ENCODE results near the gene TRPM5. TPM values are rescaled to one million over a fixed set of nuclear protein-coding genes. Genes with fewer than 3 reads are reported as not detected.

TRPM5 gene
- total RNA-seq, 2 experiments from 2014 or later = not detected

DNA sequence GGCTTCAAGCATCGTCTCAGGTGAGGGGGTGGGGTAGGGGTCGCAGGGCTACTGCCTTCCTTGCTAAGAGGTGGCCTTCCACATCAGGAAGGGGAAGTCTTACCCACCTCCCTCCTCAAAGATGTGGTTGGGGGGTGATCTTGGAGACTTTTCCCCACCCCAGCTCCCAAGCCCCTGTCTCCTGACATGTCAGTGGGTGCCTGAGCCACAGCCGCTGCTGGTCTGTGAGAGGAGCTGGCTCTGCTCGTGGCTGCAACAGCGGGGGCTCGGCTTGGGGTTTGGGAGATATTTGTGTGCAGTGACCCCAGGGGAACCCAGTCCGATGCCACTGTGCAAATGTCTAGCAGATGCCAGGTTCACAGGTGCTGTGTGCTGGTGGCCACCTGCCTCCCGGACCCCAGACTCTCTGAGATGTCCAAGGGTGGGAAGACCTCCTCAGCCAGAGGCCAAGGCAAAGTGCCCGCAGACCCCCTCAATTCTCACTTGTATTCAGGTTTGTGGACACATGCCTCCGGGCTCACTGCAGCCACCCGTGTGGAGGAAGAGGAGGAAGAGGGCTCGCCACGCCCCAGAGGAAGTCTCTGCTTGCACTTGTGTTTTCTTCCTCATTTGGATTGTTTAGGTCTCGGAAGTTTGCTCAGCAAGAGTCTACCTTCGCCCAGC is 2.4 kb upstream of the TRPM5 start:
- ATAC-seq (ENCODE audit: low read depth) (no peak), DNase-seq (peak; percentile 51)
- Mint-ChIP-seq H3K27me3 (peaks cover 12% of the 10 kb centered on the region), H3K36me3 (peaks cover 2% of the 10 kb centered on the region), H3K27ac (peak overlapping the region; percentile 77), H3K9me3 (no peaks in the 10 kb centered on the region), H3K4me3 (peak overlapping the region; percentile 88), H3K4me1 (peaks cover 18% of the 10 kb centered on the region)
- POLR2A ChIA-PET = interaction anchor here (1.4 to 1.5 kb wide), 2 partner anchors 13 to 20 kb away, joined by 4 to 5 read pairs; no protein-coding TSS in a partner anchor

DNA sequence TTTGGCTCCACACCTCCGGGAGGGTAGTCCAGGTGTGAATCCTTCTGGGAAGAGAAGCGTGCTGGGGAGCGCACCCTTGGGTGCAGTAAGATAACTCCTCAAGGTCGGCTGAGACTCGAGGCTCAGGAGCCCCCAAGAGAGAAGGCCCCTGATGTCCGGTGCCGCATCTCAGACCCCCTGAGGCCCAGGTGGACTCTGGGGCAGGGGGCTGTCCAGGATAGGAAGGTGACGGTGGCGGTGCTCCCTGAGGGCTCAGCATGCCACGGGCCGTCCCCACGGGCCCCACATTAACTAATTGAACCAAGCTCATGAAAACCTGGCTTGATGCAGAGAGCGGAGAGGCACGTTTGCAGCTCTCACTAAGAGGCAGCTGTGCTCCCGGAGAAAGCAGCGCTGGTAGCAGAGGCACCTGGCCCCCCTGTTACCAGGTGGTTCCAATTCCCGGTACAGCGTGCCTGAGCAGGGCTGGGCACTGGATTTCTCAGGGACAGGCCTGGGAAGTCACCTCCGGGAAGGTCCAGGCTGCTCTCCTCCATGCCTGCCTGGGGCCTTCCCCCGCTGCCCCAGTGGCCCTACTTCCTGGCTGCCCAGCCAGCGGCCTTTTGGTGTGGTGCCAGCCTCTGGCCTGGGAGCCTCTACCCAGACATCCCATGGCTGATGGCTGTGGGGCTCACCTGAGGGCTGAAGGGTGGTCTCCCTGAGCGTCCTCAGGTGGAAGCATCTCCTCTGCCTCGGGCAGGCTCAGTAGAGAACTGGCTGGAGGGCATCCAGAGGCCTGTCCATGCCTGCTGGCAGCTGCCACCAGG is 1.6 kb upstream of the TRPM5 start:
- Mint-ChIP-seq H3K4me1 (peaks cover 18% of the 10 kb centered on the region), H3K27me3 (peaks cover 12% of the 10 kb centered on the region), H3K27ac (peak overlapping the region; percentile 68), H3K36me3 (peaks cover 2% of the 10 kb centered on the region), H3K9me3 (no peaks in the 10 kb centered on the region), H3K4me3 (peak overlapping the region; percentile 88)
- no peak for ATAC-seq (ENCODE audit: low read depth)
- peak; percentile 47 for DNase-seq
- POLR2A ChIA-PET = interaction anchor here (0.5 to 1.6 kb wide), 4 partner anchors 14 to 536 kb away, joined by 4 to 7 read pairs (median 5); no protein-coding TSS in a partner anchor

DNA sequence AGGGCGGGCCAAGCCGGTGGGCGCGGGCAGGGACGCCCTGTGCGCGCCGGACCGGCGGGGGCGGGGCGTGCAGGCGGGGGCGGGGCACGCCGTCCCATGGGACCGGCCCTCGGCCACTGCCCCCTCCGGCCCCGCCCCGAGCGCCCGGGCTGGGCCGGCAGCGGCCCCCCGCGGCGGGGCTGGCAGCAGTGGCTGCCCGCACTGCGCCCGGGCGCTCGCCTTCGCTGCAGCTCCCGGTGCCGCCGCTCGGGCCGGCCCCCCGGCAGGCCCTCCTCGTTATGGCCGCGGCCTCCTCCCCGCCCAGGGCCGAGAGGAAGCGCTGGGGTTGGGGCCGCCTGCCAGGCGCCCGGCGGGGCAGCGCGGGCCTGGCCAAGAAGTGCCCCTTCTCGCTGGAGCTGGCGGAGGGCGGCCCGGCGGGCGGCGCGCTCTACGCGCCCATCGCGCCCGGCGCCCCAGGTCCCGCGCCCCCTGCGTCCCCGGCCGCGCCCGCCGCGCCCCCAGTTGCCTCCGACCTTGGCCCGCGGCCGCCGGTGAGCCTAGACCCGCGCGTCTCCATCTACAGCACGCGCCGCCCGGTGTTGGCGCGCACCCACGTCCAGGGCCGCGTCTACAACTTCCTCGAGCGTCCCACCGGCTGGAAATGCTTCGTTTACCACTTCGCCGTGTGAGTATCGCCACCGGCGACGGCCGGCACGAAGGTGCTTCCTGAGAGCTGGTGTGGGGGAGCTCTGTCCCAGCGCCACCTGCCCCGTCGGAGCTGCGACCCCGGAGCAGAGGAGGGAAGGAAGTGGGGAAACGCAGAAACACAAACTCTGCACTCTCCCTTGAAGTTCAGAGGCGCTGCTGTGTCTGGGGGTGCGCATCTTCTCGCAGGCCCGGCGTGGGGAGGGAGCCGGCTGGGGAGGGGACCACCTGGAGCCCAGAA is 769 bp upstream of the TRPM5 start, which contains the start of gene KCNQ1:
Gene KCNQ1, plus strand, starts transcription at position 188 of the 925 bp plus-strand sequence. Its CDS starts 91 bp downstream, at position 279.
- peaks cover 12% of the 10 kb centered on the region for H3K27me3 Mint-ChIP-seq
- peak; percentile 62 for ATAC-seq (ENCODE audit: low read depth)
- H3K27ac Mint-ChIP-seq = peak within 1 kb of the TSS; percentile 68
- H3K4me3 Mint-ChIP-seq = peak within 1 kb of the TSS; percentile 88
- peaks cover 2% of the 10 kb centered on the region for H3K36me3 Mint-ChIP-seq
- POLR2A ChIA-PET = interaction anchor here (0.5 to 1.6 kb wide), 3 partner anchors 20 to 536 kb away, joined by 4 to 7 read pairs (median 6); no protein-coding TSS in a partner anchor
- H3K4me1 Mint-ChIP-seq = peaks cover 22% of the 10 kb centered on the region
- DNase-seq = peak; percentile 83
- H3K9me3 Mint-ChIP-seq = no peaks in the 10 kb centered on the region

DNA sequence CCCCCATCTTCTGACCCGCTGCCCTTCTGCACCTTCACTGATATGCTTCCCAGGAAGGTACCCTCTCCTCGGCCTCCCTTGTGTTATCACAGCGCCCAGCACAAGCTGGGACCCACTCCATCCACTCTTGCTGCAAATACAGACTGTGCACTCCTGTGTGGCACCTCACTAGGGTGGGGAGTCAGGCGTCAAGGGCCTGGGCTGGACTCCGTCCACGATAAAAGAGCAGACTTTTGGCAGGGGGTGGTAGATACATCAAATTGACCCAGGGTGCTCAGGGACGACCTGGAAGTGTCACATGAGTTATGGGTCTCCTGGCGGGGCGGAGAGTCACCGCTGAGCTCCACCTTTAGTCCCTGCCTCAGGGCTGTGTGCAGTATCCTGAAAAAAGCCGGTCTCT is 908 bp downstream of the TRPM5 start:
- peaks cover 12% of the 10 kb centered on the region for H3K27me3 Mint-ChIP-seq
- peaks cover 2% of the 10 kb centered on the region for H3K36me3 Mint-ChIP-seq
- H3K9me3 Mint-ChIP-seq = no peaks in the 10 kb centered on the region
- POLR2A ChIA-PET = no interaction called here
- peak overlapping the region; percentile 54 for H3K4me3 Mint-ChIP-seq
- DNase-seq (peak; percentile 27), ATAC-seq (ENCODE audit: low read depth) (no peak)
- H3K27ac Mint-ChIP-seq = no peak overlapping the region
- H3K4me1 Mint-ChIP-seq = peaks cover 20% of the 10 kb centered on the region

DNA sequence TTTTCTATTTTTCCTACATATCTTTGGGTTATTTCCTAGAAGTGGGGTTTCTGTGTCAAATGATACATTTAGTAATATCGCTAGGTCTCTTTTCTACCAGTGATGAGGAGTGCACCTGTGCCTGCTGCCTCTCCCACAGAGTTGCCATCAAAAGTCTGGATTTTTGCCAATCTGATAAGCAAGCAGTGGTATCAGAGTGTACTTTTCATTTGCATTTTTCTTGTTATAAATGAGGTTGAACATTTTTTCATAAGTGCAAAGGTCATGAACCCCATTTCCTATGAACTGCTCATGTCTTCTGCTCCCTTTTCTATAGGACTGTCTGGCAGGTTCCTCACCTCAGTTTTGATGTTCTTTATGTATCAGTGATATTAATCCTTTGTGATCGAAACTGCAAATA is 1.7 kb downstream of the TRPM5 start:
- Mint-ChIP-seq H3K27ac (no peak overlapping the region), H3K4me3 (no peak overlapping the region), H3K36me3 (peaks cover 2% of the 10 kb centered on the region), H3K4me1 (peaks cover 16% of the 10 kb centered on the region), H3K27me3 (peaks cover 17% of the 10 kb centered on the region), H3K9me3 (no peaks in the 10 kb centered on the region)
- ATAC-seq (ENCODE audit: low read depth) = no peak
- no peak for DNase-seq
- POLR2A ChIA-PET = no interaction called here

GRCh38 chr11:2441171-2441570 is 3.1 kb downstream of the TRPM5 start:
- H3K9me3 Mint-ChIP-seq = no peaks in the 10 kb centered on the region
- H3K27ac Mint-ChIP-seq = no peak overlapping the region
- ATAC-seq (ENCODE audit: low read depth) = no peak
- no peaks in the 10 kb centered on the region for H3K36me3 Mint-ChIP-seq
- POLR2A ChIA-PET = no interaction called here
- H3K4me3 Mint-ChIP-seq = no peak overlapping the region
- H3K4me1 Mint-ChIP-seq = peaks cover 6% of the 10 kb centered on the region
- DNase-seq = peak; percentile 22
- peaks cover 17% of the 10 kb centered on the region for H3K27me3 Mint-ChIP-seq

GRCh38 chr11:2440646-2441045 is 3.7 kb downstream of the TRPM5 start:
- H3K27me3 Mint-ChIP-seq = peaks cover 17% of the 10 kb centered on the region
- H3K9me3 Mint-ChIP-seq = no peaks in the 10 kb centered on the region
- no peak overlapping the region for H3K4me3 Mint-ChIP-seq
- DNase-seq = no peak
- no peak overlapping the region for H3K27ac Mint-ChIP-seq
- POLR2A ChIA-PET = no interaction called here
- no peak for ATAC-seq (ENCODE audit: low read depth)
- peaks cover 6% of the 10 kb centered on the region for H3K4me1 Mint-ChIP-seq
- H3K36me3 Mint-ChIP-seq = no peaks in the 10 kb centered on the region

DNA sequence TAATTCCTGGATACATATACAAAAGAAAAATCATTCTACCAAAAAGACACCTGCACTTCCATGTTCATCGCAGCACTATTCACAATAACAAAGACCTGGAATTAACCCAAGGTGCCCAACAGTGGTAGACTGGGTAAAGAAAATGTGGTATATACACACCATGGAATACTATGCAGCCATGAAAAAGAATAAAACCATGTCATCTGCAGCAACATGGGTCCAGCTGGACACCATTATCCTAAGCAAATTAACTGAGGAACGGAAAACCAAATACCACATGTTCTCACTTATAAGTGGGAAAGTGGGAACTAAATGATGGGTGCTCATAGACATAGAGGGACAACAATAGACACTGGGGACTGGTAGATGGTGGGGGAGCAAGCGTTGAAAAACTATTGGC is 4.5 kb downstream of the TRPM5 start:
- peaks cover 6% of the 10 kb centered on the region for H3K4me1 Mint-ChIP-seq
- POLR2A ChIA-PET = no interaction called here
- no peaks in the 10 kb centered on the region for H3K36me3 Mint-ChIP-seq
- no peaks in the 10 kb centered on the region for H3K9me3 Mint-ChIP-seq
- H3K4me3 Mint-ChIP-seq = no peak overlapping the region
- H3K27me3 Mint-ChIP-seq = peaks cover 17% of the 10 kb centered on the region
- no peak for DNase-seq
- no peak for ATAC-seq (ENCODE audit: low read depth)
- no peak overlapping the region for H3K27ac Mint-ChIP-seq

GRCh38 chr11:2437516-2437915 is 6.8 kb downstream of the TRPM5 start:
- H3K4me1 Mint-ChIP-seq = peaks cover 4% of the 10 kb centered on the region
- POLR2A ChIA-PET = no interaction called here
- no peaks in the 10 kb centered on the region for H3K36me3 Mint-ChIP-seq
- ATAC-seq (ENCODE audit: low read depth) (no peak), DNase-seq (no peak)
- H3K27ac Mint-ChIP-seq = no peak overlapping the region
- H3K9me3 Mint-ChIP-seq = no peaks in the 10 kb centered on the region
- no peak overlapping the region for H3K4me3 Mint-ChIP-seq
- peaks cover 6% of the 10 kb centered on the region for H3K27me3 Mint-ChIP-seq

GRCh38 chr11:2436521-2437031 is 7.7 kb downstream of the TRPM5 start:
- H3K27ac Mint-ChIP-seq = no peak overlapping the region
- no peak overlapping the region for H3K4me3 Mint-ChIP-seq
- no peak for DNase-seq
- H3K9me3 Mint-ChIP-seq = no peaks in the 10 kb centered on the region
- H3K36me3 Mint-ChIP-seq = no peaks in the 10 kb centered on the region
- peaks cover 6% of the 10 kb centered on the region for H3K27me3 Mint-ChIP-seq
- POLR2A ChIA-PET = no interaction called here
- peaks cover 4% of the 10 kb centered on the region for H3K4me1 Mint-ChIP-seq
- no peak for ATAC-seq (ENCODE audit: low read depth)

DNA sequence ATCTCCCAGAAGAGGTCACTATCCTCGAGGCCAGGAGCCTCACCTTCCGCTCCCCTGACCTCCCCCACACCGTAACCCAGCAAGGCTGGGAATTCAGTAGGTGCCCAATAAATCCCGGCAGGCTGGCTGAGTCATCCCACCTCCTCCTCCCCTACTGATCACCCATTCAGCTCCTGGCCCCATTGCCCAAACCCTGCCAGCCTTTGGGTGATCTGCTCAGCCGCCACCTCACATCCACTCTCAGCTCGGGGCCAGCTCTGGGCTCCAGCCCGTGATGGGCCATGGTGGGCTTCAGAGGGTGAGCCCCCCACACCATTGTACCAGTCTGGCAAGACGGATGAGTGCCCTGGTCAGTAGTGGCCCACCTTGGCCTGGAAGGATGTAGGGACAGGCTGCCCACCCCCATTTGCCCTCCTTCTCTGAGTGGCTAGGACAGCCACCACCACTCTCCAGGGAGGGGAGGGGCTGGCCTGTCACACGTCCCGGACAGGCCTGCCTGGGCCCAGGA is 8.2 kb downstream of the TRPM5 start:
- H3K27ac Mint-ChIP-seq = no peak overlapping the region
- no peak overlapping the region for H3K4me3 Mint-ChIP-seq
- peaks cover 4% of the 10 kb centered on the region for H3K4me1 Mint-ChIP-seq
- POLR2A ChIA-PET = no interaction called here
- peaks cover 6% of the 10 kb centered on the region for H3K27me3 Mint-ChIP-seq
- no peaks in the 10 kb centered on the region for H3K9me3 Mint-ChIP-seq
- ATAC-seq (ENCODE audit: low read depth) (no peak), DNase-seq (no peak)
- H3K36me3 Mint-ChIP-seq = no peaks in the 10 kb centered on the region

DNA sequence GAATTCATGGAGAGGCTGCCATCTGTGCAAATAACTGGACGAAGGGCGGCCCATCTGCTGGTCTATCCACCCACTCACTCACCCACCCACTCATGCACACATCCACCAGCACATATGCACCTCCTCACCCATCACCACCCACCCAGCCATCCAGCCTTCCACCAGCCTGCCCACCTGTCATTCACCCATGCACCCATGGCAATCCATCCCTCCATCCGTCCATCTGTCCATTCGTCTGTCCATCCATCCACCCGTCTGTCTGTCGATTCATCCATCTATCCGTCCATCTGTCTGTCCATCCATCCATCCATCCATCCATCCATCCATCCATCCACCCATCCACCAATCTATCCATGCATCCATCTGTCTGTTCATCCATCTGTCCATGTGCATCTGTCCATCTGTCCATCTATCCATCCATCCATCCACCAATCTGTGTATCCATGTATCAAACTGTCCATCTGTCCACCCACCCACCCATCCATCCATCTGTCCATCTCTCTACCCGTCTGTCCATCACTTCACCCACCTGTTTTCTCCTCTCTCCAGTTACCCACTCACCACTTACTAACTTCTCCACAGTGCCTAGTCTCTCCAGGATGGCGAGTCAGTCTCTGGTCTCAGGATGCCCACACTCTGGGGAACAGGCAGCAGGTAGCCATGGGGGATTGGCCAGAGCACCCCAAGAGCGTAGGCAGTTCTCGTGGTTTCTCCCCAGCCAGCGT is 8.9 kb downstream of the TRPM5 start:
- Mint-ChIP-seq H3K36me3 (no peaks in the 10 kb centered on the region), H3K27me3 (peaks cover 6% of the 10 kb centered on the region), H3K9me3 (no peaks in the 10 kb centered on the region), H3K27ac (no peak overlapping the region), H3K4me3 (no peak overlapping the region), H3K4me1 (peaks cover 2% of the 10 kb centered on the region)
- no peak for DNase-seq
- ATAC-seq (ENCODE audit: low read depth) = no peak
- POLR2A ChIA-PET = no interaction called here
